HPDE6-E6E7 (cell line): Measurements from ENCODE around the gene ATP23.

Source experiments
- DNase-seq: peaks from one replicate; pipeline ENCODE4 v3.0.0; 2011; ENCODE audit warnings: missing footprints; ENCODE audit errors: extremely low spot score

Gene ATP23, protein sequence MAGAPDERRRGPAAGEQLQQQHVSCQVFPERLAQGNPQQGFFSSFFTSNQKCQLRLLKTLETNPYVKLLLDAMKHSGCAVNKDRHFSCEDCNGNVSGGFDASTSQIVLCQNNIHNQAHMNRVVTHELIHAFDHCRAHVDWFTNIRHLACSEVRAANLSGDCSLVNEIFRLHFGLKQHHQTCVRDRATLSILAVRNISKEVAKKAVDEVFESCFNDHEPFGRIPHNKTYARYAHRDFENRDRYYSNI

DNA sequence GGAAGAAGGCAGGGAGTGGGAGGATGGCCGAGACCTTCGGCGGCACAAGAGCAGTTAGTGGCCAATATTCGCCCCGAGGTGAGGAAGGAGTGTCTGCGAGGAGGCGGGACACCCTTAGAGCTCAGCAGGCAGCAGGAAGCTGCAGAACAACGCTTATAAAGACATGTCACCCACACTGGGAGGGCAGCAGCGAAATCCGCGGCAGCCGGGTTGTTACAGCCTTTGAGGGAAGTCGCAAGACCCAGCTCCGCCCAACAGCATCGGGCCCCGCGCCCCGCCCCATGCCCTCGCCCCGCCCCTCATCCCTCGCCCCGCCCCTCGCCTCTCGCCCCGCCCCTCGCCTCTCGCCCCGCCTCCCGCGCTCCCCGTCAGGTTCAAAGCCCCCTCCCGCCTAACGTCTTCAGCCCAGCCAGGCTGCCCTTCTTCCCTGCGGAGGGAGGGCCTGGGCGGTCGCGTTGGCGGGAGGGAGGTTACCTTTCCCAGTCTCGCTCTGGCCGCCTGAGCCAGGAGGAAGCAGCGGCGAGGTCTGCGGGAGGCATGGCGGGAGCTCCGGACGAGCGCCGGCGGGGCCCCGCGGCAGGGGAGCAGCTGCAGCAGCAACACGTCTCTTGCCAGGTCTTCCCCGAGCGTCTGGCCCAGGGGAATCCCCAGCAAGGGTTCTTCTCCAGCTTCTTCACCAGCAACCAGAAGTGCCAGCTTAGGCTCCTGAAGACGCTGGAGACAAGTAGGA lies at the start of gene ATP23:
Gene ATP23 (plus strand): TSS at position 403 of the 730 bp plus-strand sequence. CDS start 135 bp downstream, at position 538.
- peak; percentile 91 for DNase-seq

DNA sequence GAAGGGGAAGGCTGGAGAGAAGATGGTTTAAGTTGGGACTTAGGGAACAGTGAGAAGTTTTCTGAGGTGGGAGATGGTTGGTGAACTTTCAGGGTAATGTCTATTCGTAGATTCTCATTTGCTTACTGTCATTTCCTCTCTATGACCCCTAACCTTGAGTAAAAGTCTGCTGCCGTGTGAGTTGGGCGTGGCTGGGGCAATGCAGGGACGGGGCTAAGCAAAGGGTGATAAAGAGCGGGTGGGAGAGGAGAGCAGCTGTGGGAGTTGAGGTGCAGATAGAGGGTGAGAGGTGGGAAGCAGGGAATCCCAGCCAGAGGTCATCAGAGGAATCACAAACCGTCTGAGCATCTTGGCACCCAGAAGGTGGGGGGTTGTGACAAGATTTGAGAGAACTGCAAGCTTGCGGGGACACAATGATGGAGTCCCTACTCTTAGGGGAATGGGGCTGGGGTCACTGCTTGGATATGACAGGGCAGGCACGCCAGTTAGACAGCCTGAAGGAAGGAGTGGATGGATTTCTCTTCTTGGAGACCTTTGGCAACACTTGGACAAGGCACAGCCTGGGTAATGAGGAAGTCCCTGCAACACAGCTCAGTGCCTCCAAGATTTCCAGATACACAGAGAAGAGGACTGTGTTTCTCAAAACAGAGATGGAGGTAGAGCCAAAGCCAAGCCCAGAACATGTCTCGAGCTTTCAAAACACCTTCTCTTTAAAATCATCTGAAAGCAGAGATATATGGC lies 49.0 kb upstream of the ATP23 start:
- DNase-seq = no peak

DNA sequence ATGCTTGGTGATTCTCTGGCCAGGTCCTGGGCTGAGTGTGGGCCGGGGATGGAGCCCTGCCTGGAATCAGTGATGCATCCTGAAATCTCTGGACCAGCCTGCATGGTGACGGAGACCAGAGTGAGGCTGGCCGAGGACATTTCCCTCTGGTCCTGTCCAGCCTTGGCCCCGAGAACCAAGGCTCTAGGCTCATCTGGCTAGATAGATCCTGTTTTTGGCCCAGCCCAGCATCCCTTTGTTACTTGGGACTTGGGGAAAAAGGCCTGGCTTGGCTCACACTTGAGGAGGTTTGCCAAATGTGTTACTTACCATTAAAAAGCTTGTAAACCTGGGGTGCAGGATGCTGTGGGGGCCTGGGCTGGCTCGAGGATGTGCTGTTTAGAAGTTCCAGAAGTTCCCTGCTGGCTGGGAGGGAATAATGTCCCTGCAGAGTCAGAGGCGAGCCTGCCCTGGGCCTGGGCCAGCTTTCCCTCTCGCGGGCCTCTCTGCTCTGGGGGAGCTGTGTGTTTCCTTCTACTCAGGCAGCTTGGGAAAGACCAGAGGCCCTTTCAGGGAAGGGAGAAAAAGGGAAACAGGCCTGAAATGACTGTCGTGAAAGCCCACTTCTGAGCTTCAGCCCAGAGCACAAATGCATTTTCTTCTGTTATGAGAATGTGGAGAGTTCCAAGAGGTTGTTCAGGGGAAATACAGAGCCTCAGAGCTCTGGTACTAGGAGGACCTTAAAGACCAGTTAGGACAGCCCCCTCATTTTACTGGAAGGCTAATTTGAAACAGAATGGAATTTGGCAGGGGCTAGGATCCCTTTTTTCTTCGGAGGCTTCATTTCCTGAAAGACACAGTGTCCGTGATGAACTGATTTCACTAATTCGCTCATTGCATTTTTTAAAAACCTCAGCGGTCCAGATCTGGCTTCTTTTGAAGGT lies 47.7 kb upstream of the ATP23 start:
- DNase-seq = no peak

DNA sequence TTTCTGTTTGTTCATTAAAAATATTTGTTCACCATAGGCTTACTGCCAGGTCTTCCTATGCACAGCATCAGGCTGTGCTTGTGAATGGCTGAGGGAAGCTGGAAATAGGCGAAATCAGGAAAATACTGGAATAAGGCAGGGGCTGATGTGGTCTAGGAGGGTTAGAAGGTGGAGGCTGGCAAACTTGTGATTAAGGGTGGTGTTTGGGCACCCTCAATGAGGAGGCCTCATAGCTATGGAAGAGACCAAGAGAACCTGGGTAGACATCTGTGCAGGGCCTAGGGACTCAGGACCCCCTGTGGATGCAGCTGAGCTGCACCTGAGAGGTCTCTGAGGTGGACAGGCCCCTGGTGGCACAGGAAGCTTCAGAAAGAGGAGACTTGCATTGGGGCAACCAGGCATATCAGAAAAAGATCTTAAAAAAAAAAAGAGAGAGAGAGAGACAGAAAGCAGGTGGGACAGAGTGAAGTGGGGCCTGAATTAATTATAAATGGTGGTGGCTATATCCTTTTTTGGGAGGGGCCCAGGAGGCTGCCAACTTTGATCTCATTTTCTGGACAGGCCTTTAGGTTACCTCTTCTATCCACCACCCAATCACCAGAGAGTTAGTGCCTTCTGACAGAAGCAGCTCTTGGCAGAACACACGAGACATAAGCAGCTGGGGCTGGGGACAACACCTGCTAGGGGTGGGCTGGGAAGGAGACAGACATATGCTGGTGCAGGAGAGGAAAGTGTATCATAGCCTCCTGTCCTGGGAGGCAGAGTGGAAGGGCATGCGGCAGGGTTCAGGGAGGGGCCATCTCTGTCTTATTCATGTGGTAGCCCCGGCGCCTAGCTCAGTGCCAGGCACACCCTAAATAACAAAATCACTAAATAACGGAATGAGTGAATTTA lies 46.7 kb upstream of the ATP23 start:
- DNase-seq = no peak

DNA sequence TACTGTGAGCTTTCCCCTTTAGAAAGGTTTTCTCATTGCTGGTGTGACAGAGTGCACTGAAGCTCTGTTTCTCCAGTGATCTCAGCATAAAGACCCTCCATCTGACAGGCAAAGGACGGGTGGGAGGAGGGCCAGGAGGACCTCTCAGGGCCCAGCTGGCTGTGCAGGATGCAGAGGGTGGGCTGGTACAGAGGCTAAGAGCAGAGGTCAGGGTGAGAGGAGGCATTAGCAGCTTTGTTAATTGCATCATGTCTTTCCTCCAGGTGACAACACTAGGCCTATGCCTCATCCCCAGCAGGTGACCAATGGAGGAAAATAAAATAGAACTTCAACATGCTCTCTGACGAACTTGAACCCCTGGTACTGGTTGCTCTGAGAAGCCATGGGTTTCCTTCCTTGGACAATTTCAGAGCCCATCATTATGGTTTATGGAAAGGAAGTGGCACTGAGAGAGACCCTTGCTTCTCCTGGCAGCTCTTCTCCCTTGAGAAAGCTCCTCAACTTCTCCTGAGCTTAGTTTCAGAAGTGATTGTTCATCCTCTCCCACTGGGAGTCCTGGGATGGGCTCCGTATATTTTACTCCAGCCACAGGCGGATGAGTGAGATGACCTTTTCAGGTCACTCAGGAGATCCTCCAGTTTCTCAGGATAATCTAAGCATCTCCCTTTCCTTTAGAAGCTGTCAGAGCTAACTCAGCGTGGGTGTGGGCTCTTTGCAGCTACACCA lies 45.8 kb upstream of the ATP23 start:
- no peak for DNase-seq

DNA sequence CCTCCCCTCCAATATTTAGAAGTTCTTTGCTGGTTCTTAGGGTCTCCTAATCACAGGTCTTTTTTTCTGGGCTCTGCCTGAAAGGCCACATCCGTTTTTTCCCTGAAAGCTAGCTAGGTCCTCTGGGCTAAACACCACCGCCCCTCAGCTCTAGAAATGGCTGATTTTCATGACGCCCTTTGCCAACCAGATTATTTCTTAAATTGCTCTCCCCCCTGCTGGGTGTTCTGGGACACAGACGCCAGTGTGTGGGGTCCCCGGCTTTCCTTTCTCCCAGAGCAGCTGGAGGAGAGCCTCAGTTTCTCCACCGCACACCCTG lies 45.3 kb upstream of the ATP23 start:
- DNase-seq = no peak

DNA sequence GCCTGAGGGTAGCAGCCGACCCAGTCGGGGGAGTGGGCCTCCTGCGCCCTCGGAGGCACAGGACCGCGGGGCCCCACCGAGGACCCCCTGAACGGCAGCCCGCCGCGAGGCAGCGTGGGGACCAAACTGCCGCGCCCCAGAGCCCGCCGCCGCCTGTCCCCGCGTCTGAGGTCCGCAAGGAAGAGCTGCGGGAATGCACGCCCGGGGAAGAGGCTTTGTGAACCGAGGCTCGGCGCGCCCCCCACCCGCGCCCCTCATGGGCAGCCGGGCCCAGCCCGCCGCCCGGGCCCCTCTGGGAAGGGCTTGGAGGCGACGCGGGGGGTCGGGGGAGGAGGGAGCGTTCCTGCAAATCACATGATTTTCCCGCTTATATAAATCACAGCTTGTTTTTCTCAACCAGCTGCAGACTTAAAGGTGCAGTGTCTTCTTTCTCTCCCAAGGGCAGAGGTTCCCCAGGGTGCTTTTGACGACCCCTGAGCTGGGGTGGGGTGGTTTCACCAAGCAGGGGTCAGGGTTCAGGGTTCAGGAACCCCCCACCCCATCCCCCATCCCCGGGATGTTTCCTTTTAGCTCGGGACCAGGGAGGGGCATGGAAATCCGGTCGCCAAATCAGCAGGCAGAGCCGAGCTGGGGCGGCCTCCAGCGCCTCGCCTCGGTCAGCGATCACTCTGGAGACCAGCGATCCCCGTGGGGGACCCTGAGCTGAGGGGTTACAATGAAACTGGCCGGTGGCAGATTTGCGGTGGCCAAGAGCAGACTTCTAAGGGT lies 44.7 kb upstream of the ATP23 start:
- no peak for DNase-seq

DNA sequence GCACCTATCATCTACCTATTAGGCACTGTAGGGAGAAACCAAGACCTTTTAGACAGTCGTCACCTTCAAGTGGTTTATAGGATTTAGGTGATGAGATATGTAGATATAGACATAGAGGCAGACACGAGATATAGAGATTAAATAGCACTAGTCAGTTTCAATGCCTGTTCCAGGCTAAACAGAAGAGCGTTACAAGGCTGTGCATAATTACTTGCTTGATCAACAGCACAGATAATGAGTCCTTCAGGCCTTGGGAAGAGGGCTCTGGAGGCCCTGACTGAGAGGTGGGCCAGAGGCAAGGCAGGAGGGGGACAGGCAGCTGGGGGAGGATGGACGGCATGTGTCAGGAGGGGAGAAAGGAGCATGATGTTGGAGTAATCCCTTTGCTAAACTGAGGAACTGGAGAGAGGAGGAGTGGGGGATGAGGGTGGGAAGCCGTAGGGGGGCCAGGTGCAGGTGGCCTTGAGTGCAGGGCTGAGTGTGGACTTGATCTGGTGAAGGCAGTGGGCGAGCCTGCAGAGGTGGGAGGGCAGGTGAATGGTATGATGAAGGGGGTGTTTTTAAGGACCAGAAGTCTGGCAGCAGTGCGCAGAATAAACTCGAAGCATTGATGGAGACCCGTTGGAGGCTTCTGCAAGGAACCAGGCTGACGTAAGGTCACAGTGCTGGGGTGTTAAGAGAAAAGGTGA lies 43.9 kb upstream of the ATP23 start:
- DNase-seq = no peak

DNA sequence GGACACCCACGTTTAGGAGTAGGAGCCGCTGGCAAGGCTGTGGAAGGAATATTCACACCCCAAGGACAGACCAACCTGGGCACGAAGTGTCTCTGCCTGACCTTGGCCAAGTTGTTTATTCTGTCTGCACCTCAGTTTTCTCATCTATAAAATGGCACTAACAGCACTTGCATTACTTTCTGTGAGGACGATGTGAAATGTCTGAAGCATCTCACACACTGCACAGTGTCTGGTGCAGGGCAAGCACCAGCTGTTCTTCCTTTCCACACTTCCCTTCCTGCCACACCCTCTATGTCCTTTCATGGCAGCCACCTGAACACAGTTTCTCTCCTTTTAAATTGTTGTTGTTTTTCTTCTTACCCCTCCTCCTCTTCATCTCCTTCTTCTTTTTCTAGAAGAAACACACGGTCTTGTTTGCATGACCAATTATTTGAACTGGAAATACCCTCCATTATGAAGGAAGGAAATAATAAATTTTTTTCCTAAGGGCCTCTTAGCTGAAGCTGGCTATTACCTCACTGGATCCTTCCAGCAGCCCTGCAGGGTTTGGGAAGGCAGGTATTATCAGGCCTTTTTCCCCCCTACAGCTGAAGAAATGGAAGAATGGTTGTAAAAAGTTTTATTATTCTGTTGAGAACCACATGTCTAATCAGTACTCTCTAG lies 42.9 kb upstream of the ATP23 start:
- no peak for DNase-seq

DNA sequence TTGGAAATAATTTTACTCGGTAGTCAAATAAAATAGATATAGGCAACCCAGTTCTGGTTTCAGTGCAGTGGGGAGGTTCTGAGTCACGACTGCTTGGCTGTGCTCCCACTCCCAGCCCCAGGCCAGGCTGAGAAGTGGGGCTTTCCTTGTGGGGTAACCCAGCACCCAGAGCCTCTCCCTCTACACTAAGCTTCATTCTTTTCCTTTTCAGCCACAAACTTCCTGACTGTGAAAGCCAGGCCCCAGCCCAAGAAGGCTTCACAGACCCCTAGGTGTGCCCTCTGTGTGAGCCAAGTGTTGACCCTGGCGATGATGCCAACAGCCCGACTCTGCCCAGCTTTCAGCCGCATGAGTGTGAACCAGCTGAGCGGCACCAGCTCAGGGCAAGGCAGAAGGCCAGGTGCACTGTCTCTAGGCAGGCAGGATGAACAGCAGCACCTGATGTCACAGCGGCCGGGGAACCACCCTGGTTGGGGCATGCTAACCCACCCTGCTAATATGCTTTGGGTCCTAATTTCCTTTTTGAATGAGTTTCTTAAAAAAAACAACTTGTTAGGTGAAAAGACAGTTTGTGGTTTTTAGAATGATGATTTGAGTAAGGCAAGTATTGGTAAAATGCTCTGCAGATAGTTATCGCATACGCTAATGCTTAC lies 42.2 kb upstream of the ATP23 start:
- DNase-seq = peak; percentile 67

DNA sequence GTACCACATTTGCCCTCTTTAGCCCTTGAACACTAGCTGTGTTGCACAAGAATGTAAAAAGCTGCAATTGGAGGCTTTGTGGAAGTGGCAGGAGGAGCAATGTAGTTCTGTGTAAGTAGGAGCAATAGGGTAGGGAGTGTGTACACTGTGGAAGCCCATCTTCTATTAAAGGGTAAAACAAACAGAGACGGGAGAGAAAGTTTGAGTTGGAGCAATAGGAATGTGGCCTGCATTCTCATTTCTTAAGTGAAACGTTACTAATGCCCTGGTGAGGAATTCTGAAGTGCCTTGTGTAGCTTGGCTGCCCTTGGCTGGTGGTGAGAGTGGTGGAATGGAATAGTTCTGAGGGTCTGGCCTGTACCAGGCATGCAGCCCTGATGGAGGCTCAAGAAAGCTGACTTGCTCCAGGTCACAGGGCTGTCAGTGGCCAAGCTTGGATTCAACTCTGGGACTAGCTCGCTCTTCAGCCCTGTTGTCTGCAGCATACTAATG lies 38.8 kb upstream of the ATP23 start:
- no peak for DNase-seq

DNA sequence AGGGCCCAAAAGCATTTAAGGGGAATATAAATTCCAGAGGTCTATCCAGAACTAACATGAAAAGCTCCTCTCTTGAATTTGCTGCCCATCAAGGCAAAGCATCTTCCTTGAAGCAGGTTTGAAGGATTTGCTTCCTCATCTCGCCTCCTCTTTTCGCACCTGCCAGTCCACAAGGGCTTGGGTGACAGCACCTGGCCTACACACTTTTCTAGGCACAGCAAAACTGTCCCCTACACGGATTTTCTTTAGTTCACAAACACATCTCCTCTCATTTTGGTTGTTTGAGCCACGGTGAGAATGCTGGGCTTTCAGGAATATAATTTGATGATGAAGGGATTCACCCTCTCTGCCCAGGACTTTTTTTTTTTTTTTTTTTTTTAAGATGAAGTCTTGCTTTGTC lies 36.9 kb upstream of the ATP23 start:
- no peak for DNase-seq

DNA sequence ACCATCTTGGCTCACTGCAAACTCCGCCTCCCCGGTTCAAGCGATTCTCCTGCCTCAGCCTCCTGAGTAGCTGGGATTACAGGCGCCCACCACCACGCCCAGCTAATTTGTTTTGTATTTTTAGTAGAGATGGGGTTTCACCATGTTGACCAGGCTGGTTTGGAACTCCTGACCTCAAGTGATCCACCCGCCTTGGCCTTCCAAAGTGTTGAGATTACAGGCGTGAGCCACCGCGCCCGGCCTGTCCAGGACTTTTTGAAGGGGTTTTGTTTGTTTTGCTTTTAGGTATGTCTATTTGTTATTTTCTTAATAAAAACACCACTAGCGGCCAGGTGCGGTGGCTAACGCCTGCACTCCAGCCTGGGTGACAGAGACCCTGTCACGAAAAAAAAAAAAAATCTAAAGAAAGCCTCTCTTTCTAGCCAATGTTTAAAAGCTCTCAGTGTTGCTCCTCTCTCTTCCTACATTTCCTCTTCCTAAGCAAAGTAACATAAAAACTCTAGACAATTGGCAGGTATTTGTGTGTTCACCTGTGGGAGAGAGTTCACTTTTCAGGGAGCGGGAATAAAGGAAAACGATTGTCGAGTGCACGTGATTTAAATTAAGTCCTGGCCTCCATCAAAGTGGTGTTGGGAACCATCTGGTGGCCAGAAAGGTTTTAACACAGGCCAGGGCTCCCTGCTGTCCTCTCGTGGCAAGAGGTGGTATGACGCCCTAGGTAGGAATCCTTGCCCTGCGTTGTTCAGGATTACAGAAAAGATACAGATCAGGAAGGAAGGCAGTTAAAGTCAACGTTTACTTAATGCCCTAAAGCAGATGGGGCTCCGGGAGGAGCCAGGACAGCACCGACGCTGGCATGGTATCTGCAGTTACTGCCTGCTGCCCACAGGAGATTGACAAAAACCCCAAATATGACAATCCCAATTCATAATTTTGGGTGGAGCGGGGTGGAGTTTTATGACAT lies 36.2 kb upstream of the ATP23 start:
- DNase-seq = peak; percentile 66

DNA sequence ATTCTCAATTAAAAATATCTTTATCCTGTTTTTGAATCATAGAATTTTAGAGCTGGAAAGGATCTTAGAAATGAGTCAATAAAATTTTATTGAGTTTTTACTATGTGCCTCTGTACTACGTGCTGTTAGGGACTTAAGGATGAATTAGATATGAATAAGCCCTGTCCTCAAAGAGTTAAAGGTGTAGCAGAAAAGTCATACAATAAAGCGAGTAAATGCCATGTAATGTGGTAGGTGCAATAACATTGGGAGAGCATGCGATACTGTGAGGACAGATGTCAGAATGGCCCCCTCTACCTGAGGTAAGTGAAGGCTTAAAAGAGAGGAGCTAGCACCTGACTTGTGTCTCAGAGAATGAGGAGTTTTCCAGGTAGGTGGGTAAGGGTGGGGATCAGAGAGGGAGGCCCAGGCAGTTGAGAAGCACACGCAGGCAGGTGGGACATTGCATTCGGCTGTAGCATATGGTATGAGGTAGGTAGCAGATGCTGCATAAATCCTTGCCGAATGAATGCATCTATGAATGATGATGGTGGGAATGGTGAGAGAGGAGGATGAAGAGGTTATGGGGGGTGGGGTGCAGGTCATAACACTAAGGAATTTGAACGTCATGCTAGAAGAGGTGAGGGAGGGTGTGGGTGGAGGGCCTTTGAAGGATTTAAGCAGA lies 35.4 kb upstream of the ATP23 start:
- no peak for DNase-seq

DNA sequence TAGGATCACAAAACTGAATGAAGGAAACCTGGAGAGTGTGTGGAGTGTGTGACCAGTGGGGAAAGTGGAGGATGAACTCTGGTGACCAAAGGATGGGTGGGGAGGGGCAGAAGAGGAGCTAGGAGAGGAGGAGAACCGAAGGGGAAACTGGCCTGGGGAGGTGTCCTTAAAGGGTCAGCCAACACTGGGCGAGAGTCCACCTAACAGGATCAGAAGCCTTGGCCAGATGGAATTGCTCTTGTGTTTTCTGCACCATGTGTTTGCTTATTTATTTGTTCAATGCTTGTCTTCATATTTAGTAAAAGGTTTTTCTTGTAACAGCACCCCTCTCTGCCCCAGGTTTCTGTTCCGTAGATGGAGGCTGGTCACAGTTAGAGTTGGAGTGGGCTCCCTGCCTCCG lies 34.5 kb upstream of the ATP23 start:
- no peak for DNase-seq

DNA sequence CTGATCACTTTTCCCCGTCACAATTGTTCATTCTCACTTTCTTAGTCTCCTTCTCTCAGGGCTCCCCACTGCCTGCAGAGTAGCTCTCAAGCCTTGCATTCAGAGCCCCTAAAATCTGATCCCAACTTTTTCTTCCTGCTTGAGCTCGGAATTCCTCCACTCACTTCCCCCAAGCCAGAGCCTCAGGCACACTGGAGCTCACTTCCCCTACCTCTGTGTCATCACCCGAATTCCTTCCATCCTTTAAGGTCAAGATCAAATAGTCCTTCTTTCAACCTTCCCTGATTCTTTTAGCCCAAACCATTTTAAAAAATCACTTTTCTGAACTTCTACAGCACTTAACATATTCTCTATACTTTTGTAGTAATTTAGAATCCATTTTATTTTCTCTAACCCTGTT lies 34.1 kb upstream of the ATP23 start:
- no peak for DNase-seq
